Astrocyte (in vitro differentiated cells and primary cell): ENCODE data around the gene TBCB.

ENCODE experiments used
- CTCF ChIP-seq: IDR thresholded peaks from 2 replicates; pipeline ENCODE4 v1.5.1; 2011; ENCODE audit warnings: low read depth, mild to moderate bottlenecking, inconsistent platforms, low read length, moderate library complexity; ENCODE audit not compliant: insufficient read depth
- EZH2 ChIP-seq: IDR thresholded peaks from 2 replicates; pipeline ENCODE4 v1.6.1; 2012; ENCODE audit warnings: mild to moderate bottlenecking, low read length, inconsistent platforms; ENCODE audit not compliant: insufficient read depth

- no peak for TF ChIP-seq CTCF
- TF ChIP-seq EZH2: no peak
These were observed 4.1 kb upstream of the TBCB start for GRCh38 chr19:36111200-36111539.
